DOHH2 (cell line): ENCODE measurements around the gene MAP2.

Experiments
- EZH2phosphoT487 ChIP-seq: fragments of 200-600 bp; sonication (generic); IDR thresholded peaks from 2 replicates; pipeline ENCODE4 v1.6.1; 2017; ENCODE audit warnings: borderline replicate concordance, mild to moderate bottlenecking, antibody characterized with exemption, low read length, moderate library complexity, mixed read lengths
- TF ChIP-seq, protein P1 (sequence below): fragments of 200-600 bp; sonication (generic); IDR thresholded peaks from one replicate; pipeline ENCODE4 v1.5.1; 2014; ENCODE audit warnings: antibody characterized with exemption, mild to moderate bottlenecking, low read depth, low read length; ENCODE audit not compliant: poor library complexity, severe bottlenecking

DNA sequence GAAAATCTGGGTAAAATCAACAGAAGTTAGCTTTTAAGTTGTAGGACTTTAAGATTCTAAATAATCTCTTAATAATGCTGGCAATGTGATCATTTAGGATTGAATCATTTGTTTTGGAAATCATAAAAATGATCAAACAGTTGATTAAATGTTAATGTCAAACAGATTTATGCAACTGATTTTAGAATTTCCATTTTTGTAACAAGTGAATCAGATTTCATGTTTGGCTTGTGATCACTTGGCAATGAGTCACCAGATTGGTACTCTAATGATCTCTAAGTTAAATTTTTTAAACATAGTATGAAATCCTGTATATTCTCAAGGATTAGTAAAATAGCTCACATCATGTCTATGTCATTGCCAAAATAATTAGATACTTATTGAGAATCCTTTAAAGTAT is 297.6 kb downstream of the MAP2 start:
- TF ChIP-seq, protein P1, sequence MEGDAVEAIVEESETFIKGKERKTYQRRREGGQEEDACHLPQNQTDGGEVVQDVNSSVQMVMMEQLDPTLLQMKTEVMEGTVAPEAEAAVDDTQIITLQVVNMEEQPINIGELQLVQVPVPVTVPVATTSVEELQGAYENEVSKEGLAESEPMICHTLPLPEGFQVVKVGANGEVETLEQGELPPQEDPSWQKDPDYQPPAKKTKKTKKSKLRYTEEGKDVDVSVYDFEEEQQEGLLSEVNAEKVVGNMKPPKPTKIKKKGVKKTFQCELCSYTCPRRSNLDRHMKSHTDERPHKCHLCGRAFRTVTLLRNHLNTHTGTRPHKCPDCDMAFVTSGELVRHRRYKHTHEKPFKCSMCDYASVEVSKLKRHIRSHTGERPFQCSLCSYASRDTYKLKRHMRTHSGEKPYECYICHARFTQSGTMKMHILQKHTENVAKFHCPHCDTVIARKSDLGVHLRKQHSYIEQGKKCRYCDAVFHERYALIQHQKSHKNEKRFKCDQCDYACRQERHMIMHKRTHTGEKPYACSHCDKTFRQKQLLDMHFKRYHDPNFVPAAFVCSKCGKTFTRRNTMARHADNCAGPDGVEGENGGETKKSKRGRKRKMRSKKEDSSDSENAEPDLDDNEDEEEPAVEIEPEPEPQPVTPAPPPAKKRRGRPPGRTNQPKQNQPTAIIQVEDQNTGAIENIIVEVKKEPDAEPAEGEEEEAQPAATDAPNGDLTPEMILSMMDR: no peak
- no peak for TF ChIP-seq EZH2phosphoT487
